Tibial nerve (tissue), 4 donors: ENCODE measurements around the gene GMDS.

ENCODE experiments used
- CTCF ChIP-seq, 5 experiments: fragments of 200-600 bp in 3 of 5; fragments of 450-650 bp in 2 of 5; sonication (generic) in 3 of 5; IDR thresholded peaks; one replicate each; pipeline ENCODE4 v1.5.1; 2016 to 2019; ENCODE audit warnings: antibody characterized with exemption in 5 of 5, mild to moderate bottlenecking in 3 of 5, moderate library complexity in 2 of 5
- EP300 ChIP-seq, 2 donors: sonication (generic); formaldehyde crosslinking; IDR thresholded peaks; one replicate each; pipeline ENCODE4 v1.6.1; 2017; ENCODE audit warnings: antibody characterized with exemption in 2 of 2, mild to moderate bottlenecking in 1 of 2

- TF ChIP-seq CTCF (IDR thresholded peaks at IDR 0.05) (no peak), EP300 (IDR thresholded peaks at IDR 0.05) (no peak)
Observed at GRCh38 chr6:2235777-2236495, 9.5 kb downstream of the GMDS start.
